Measurements from ENCODE around the gene ZNF438.

Gene ZNF438

DNA sequence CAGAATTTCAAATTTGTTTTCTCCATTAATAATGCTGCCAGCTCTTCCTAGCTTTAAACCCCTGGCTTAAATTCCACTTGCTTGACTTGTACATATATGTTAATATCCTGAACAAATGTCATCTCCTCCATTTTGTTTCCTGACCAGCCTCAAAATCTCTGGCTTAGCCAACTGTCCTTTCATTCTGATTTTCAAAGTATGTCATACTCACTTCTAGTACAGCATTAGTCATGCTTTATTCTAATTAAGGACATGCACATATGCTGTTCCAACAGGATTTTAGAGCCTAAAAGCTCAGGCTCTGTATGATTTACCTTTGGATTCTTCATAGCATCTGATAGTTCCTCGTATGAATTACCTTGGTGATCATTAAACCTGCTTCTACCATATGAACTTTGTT is 158.3 kb downstream of the ZNF438 start:
- no peak for DNase-seq

DNA sequence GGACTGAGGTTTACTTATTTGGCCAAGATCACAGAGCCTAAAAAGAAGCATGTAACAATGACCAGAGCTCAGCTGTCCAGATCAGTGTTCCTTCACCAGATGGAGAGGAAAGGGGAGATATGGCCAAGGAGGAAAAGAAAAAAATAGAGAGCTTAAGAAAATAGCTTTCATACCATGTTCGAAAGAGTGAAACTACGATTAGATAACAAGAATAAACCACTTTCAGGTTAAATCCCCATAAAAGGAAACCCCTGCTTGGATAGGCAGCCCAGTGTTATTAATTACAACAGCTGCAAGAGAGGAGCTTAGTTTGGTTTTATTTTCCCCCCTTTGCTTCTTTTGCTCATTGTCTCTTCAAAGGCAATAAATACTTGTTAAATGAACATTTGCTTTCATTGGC is 160.8 kb downstream of the ZNF438 start:
- no peak for DNase-seq

DNA sequence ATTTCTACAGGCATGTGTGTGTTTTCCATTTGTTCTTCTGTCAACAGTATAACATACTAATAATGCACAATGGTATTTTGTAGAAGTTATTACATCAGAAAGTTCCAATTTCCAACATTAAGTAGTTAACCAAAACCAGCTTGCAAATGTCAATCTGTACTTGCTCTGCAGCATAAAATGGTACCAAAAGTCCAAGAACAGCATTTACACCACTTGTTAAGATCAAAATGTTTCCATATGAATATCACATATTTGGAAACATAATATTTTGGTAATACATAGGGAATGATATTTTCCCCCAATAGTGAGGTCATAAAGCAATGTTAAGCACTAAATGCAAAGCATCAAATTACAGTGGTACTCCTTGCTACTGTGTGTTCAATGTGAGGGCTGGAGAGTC is 162.1 kb downstream of the ZNF438 start:
- no peak for DNase-seq

DNA sequence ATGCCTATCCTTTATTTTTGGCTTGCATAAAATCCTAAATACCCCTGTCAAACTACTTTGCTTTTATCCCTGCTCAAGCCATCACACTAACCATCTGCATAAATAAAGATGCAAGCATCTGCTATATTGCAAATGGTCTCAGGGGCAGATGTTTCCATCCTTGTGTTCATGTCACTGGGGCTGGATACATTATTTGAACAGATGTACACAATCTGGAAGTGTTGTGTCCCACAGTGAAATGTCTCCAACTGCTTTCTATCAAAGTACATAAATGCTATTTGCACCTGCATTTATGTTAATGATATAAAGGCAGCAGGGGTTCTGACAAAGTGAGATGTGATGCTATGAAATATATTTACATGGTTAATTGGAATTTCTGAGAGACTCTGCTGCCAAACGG is 163.1 kb downstream of the ZNF438 start:
- no peak for DNase-seq

DNA sequence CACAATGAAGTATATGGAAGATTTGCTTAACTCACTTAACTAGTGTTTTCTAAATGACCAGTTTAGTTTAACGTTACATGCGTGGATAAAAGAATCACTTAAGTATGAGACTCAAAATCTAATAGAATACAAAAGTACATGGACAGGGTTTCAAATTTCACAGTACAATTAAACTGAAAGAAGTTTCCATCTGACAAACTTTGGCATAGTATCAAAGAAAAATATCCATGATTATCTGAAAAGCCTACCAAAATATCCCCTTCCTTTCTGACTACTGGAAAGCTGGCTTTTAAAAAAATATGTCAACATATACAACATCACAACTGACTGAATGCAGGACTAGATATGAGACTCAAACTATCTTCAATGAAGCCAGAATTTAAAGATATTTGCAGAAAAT is 164.8 kb downstream of the ZNF438 start:
- no peak for DNase-seq

DNA sequence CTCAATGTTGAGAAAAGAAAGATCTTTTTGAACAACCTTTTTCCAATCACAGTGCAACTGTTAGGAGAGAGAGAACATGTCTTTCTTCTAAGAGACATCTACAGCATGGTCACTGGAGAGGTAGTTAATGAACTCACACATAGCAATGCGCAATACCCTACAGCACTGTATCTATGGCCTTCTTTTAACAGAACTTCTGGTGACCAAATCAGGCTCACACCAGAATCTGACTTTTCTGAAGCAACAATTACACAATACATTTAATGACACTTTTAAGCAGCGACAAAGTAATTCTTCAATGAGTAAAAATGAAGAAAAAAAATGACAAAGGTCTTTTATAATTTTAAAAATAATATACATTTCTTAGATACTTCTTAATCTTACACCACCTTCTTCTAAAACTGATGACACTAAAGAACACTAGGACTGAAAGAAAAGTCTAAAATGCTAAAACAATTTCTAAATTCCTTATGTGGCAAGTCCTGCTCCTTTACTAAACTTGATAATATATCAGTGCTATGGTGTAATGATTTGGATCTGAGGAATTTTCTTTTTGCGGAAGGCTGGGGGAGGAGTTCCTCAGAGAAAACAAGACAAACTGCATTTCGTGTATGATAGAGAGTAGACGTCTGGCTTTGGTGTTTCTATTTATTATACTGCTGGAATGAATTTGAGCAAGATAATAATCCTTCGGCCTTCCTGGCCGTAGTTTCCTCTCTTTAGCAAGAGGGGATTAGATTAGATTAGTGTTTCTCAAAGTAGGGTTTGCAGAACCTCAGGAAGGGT is 166.3 kb downstream of the ZNF438 start:
- no peak for DNase-seq

DNA sequence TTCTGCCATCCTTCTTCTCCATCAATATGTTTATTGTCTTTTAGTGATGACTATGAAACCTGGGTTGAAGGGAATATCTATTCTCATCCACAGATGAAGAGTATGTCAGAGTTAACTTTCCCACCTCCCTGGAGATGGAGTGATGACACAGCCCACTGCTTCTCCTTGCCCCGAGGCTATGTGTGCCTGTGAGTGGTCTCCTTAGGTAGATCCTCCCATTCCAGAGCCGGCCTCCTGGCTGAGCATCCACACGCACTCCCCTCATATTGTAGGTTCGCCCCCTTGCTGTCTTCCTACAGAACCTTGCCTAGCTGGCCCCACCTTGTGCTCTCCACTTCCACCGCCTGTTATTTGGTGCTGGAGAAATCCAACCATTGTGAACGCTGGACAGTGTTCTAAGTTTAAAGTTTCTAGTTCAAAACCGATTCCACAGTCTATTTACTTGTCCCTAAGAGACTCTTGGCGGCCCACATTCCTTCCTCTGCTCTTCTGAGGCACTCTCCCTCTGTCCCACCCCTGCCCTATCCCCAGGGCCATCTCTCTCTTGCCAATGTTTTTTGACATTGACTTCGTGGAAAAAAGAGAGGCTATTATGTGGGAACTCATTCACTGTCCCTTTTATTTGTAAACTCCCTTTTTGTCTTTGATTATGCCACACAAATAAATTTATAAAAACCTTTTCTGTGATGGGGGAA is 168.0 kb downstream of the ZNF438 start:
- no peak for DNase-seq

DNA sequence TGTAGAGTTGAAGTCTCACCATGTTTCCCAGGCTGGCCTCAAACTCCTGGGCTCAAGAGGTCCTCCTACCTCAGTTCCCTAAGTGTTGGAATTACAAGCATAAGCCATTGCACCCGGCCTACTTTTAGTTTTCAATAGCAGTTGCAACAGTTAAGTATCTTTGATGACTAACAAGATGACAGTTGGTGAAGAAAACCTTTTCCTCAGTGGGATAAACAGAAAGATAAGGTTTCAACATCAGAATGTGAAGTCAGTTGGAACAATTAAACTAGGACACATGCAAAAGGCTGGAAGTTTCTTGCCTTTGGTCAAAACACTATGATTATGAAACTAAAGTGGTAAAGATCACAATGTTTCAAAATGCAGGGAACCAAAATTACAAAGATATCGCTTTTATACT is 169.2 kb downstream of the ZNF438 start:
- DNase-seq, result peak; percentile 14 to 59

DNA sequence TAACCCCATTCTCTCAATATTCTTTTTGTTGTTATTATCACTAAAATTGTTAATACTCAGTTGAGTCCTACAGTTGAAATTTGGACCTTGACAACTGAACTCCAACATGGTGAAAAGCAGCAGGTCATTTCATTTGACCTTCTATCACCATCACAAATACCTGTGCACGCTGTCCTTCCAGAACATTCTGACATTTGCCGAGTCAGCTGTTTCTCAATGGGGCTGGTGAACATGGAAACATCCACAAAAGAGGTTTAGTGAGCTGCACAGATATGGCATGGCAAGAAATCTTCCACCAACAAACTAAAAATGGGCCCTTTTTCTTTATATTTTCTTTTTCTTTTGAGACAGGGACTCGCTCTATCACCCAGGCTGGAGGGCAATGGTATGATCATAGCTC is 169.7 kb downstream of the ZNF438 start:
- DNase-seq, result no peak

DNA sequence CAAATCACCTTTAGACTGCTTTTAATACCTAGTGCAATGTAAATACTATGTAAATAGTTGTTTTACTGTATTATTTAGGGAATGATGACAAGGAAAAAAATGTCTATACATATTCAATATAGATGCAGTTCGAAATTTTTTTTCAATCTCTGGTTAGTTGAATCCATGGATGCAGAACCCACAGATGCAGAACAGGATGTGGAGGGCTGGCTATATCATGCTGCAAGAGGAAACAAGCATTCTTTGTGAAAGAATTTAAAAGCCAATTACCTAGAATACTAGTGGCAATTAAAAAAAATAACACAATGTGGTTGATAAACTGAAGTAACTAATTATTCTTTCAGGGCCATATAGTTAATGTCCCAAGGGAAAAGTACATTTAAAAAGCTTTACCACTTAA is 170.4 kb downstream of the ZNF438 start:
- DNase-seq, result no peak

DNA sequence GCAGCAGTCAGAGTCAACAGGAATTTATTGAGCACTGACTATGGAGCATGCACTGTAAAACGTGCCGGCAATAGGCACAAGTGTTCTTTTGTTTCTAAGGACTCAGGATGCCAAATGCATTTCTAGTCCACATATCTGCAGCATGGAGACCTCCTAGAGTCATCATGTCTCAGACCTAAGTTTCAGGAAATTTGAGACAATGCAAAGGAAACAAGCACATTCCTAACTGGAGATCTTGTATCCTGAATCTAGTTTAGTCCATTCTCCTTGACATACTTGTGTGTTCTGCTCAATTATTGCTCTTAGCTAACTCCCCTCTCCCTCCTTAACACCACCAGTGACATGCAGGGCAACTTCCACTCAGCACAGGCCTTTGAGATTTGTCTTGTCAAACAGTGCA is 173.2 kb downstream of the ZNF438 start:
- DNase-seq, result no peak

DNA sequence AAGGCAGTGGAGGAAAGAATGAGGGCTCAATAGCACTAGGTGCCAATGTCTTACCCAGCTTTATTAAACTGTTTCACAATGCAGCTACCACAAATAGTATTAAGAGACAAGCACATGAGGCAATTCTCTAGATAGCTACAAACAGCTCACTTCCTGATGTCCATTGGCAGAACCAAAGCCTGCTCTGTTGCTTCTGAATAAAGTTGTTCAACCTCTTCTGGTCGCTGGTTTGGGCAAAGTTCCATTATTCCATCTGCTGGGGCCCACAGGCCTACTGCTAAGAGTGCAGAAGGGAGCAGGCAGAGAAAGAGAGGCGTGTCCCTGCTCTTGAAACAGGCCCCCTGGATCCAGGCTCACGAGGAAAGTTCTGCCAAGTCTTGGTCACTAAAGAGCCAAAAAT is 173.9 kb downstream of the ZNF438 start:
- peak; percentile 5 to 29 for DNase-seq

DNA sequence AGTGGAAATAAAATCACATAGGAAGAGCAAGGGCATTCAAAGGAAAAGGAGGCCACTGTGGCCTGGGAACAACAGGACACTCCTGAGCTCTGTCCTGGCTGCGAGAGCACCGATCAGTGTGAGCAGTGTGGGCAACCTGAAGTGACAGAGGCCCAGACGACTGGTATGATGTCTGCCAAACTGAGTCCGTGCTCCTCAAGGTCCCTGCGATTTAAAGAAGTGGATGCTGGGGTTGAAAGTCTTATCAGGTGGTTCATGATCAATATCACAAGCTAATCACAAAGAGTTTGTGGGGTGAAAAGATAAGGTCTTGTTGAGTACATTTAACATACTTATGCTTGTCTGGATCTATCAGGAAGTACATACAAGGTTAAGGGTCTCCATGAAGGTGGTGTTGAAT is 176.5 kb downstream of the ZNF438 start:
- DNase-seq, result no peak

DNA sequence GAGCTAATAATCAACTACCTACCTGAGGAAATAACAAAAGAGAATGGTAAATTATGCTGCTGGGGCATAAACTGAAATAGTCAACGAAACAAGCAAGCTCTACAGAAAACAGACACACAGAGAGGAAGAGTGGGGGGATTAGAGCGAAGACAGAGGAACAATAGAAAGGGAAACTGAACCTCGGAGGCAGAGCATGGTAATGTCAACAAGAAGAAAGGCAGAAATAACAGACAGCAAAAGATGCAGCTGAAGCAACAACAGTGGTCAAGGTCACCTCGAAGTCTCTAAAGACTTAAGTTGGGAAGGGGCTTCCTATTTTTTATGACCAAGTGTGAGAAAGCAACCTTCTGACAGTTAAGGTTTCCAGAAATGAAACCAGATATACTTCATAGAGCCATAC is 177.0 kb downstream of the ZNF438 start:
- no peak for DNase-seq

DNA sequence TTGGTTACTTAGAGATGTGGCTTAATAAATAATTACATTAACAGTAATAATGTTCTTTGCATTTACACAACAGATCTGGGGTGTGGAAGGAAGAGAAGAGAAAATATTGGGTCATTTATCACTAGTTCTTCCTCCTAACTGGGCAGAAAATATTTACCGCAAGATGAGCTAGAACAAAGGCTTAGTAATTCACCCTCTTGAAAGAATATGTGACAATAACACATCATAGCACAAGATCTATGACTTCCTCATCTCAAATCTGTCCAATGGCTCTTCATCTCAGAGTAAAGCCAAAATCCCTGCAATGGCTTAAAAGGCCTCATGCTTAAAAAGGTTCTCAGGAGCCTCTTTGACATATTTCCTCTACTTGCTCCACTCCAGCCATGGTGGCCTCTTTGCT is 178.6 kb downstream of the ZNF438 start:
- DNase-seq, result peak; percentile 27 to 47

DNA sequence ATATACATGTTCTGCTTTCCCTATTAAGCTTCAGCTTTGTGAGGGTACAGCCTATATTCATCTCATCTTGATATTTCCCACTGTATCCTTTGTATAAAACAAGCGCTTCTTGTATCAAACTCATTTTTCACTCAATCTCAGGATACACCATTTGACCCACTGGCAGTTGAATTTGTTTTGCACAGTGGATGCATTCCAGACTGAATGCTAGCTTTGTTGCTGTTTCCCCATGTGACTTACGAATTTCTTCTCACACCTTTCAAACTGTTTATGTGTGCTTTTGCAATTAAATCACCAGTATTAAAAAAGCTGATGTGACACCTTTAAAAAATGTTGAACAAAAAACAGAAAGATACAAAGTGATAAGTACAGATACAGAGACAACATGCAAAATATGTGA is 180.9 kb downstream of the ZNF438 start:
- DNase-seq, result no peak

DNA sequence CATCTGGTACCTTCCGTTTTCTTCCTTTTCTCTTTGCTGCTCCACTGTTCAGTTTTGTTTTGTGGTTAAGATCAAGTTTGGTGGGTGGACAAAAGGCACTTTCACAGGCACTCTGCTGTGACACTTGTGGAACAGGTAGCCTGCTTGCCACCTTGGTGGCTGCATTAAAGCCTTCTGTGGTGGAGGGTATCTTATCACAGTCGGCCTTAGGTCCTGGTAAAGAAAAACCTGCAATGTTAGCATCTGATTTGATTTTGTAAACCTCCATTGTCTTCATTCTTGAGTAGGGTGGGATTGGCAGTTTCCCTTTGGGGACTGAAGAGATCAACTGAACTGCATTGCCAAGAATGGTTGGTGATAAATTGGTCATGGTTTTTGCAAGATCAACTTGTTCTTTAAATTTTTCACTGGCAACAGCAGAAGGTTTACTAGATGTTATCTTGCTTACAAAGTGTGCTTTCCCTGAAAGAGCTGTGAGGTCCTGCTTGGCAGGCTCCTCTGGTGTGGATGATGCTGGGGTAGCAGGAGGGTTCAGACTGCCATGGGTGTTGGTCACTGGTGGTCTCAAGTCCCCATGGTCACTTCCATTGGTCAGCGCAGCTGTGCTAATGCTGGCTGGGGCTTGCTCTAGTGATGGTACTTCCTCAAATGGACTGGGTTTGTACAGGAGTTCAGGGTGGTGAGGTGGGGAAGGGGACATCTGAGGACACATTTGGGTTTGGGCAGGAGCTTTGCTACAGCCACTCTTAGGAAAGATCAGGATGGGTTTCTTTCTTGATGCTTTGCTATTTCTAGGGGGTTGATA is 182.2 kb downstream of the ZNF438 start:
- DNase-seq, result no peak

DNA sequence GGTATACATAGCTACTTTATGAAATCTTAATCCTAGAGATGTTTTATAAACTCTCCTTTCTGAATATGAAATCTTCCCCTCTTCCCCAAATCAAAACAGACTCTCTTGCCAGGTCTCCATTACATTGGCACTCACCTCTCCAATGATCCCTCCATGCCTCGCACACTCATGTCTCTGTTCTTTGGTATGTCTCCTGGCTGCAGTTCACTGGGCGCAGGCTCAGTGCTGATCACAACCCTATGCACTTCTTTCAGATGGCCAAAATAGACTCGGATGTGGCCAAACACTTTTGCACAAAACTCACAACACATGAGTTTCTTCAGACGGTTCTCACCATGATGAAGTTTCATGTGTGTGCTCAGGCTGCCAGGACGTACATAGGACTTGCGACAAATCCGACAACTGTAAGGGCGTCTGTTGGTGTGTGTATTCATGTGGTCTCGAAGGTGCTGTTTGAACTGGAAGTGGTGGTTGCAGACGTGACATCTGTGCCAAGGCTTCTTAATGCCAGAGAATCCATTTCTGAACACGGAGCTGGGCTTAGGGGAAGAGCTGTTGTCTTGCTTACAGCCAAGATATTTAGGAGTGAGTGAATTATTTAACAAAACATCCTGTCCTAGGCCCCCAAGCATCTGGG is 183.2 kb downstream of the ZNF438 start:
- DNase-seq, result no peak

DNA sequence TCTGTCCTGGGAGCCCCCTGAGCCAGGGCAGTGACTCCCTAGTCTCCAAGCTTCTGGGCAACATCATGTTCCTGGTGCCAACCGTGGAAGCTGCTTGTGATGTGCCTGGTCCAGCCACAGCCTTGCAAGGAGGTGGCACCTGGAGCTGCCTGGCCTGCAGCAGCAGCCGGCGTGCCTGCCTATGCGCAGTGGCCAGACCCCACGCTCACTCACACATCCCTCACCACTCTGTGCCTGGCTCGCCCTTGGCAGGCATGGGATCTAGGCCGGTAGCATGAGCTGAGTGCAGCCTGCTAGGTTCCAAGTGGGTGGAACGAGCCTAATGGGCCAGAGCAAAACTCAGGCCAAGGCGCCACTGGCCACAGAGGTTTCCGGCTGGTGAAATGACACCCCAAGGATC is 184.0 kb downstream of the ZNF438 start:
- no peak for DNase-seq

DNA sequence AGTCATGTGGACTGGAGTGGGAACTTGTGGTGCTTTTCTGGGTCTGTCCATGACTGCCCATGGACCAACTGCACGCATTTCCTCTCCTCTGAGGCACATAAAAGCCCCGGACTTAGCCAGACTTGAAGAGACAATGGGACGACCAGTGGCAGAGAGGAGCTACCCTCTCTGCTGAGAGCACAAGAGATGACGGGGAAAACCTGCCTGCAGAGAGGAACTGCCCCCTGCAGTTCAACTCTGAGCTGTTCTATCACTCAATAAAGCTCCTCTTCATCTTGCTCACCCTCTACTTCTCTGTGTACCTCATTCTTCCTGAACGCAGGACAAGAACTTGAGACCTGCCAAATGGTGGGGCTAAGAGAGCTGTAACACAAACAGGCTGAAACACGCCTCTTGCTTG is 184.5 kb downstream of the ZNF438 start:
- no peak for DNase-seq

DNA sequence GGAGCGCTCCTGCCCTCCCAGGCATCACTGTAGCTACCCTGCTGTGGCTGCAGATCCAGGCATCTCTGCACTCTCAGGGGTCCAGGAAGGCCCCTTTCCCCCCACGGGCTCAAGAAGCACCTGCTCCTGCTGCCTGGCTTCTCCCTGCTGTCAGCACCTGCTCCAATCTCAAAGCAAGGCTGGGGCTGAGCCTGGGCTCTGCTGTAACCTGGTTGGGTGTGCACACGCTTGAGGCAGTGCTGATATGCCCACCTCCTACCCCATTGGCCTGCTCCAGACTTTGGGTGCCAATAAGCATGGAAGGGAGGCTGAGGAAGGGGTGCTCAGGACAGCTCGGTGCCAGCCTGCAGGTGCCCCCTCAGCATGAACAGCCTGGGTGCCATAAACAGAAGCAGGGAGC is 185.0 kb downstream of the ZNF438 start:
- no peak for DNase-seq

DNA sequence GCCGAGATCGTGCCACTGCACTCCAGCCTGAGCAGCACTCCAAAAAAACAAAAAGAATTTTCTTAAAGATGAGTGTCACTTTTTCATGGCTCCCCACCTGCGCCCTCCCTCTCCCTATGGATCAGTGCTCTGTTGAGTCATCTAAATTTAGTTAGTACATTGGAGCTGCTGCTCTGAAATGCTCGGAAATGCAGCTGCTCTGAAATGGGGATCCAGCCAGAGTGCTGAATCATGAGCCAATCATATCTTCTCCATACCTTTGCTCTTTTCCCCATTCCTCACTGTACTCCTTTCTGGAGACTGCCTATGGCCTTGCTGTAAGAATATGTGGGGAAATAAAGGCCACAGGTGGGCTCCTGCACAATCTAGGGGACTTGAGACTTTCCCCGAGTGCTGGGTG is 188.8 kb downstream of the ZNF438 start:
- DNase-seq, result no peak

DNA sequence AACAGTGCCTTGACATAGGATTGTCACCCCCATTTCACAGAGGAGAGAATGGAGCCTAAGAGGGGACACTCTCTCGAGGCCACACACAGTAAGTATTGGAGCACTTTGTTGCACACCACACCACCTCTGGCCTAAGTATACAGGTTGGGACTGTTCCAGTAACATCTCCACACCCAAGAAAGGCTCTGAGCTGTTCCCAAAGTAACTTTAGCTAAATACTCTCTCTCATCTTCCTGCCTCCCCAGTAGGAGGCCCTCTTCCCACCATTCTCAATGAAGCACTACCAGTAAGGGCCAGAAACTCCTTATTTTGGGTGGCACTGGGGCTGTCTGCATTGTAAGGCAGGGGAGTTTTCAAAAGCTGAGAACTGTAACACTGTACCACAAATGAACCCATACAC is 189.5 kb downstream of the ZNF438 start:
- DNase-seq, result no peak
